HFF-Myc (cell line): ENCODE results near the gene MERTK.

Experiments used
- DNase-seq: peaks from one replicate; pipeline ENCODE4 v3.0.0-alpha.2; 2011; ENCODE audit warnings: low read depth; ENCODE audit errors: extremely low read depth
- H3K4me3 ChIP-seq: replicated peaks from 2 replicates; pipeline ENCODE4 v1.5.1; 2011; ENCODE audit warnings: low read depth, mild to moderate bottlenecking, control low read depth, low read length
- CTCF ChIP-seq: IDR thresholded peaks from 2 replicates; pipeline ENCODE4 v1.5.1; 2012; ENCODE audit warnings: mild to moderate bottlenecking, low read depth, low read length, control low read depth; ENCODE audit errors: missing control alignments

The MERTK gene

GRCh38 chr2:112048236-112048592, 149.8 kb downstream of the MERTK start:
- H3K4me3 ChIP-seq: no peak overlapping the region
- TF ChIP-seq CTCF: no peak
- no peak for DNase-seq

DNA sequence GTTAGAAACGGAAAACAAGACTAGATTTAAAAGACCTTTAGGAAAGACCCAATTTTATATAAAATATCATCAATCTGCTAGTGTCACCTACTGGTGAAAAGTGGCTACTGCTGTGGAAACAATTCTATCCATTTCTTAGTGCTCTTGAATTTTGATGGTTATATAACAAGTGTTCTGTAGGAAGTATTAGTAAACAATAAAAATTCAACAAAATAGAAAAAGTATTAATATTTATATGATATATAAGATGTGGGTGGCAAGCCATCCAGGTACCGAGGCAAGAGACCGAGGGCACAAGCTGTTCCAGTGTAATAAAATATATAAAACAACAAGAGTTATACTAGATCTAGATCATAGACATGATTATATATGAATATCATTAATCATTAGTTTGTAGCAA, 150.5 kb downstream of the MERTK start:
- DNase-seq: peak; percentile 41
- no peak overlapping the region for H3K4me3 ChIP-seq
- TF ChIP-seq CTCF: peak; percentile 62

DNA sequence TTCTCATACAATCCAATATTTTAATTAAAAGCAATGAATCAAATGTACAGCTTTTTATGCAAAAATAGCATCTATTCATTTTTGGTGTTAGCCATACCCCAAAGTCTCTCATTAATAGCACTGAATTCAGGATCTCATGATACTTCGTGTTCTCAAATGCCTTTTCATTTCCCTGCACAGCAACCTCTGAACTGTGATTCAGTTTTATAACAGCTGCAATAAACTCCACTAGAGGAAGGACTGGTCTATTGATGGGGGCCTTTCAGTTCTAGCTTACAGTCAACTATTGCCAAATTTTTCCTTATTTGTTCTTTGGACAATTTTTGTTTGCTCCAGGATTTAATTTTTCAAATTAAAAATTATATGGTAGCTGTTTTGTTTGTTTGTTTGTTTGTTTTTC, 151.9 kb downstream of the MERTK start:
- DNase-seq: no peak
- TF ChIP-seq CTCF: no peak
- H3K4me3 ChIP-seq: no peak overlapping the region

DNA sequence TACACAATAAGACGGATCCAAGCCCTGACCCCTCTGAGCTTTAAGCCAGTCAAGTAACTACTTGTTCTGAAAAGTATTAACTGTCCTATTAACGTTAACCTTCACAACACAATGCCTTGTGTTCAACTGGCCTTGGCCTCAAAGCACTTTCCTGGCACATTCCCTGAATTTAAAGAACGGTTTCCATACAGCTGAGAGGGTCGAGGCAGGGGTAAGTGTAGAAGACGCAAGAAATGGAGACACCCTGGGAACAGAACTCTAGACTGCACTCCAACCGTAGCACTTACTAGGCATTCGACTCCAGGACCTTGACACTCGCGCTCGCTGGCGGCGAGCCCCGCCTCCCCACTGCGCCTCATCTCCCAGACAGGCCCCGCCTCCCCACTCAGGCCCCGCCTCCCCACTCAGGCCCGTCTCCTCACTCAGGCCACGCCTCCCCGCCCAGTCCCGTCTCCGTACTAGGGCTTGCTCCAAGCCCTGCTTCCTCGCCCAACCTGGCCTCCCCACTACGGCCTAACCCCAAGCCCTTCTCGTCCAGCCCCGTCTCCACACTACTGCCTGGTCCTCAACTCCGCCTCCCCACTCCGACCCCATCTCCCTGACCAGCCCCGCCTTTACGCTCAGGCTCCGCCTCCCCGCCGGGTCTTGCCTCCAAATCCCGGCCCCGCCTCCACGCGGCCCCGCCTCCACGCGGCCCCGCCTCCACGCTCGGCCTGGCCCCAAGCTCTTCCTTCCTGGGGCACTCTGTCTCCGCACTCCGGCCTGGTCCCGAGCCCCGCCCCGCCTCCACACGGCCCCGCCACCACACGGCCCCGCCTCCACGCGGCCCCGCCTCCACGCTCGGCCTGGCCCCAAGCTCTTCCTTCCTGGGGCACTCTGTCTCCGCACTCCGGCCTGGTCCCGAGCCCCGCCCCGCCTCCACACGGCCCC, 155.8 kb downstream of the MERTK start:
- no peak for TF ChIP-seq CTCF
- DNase-seq: peak; percentile 79
- H3K4me3 ChIP-seq: peak overlapping the region; percentile 50

GRCh38 chr2:112054847-112055729, 156.7 kb downstream of the MERTK start, which contains the start of gene TMEM87B:
Gene TMEM87B (plus strand): TSS chr2:112055269. CDS start chr2:112055592, 323 bp downstream.
- no peak for TF ChIP-seq CTCF
- peak within 1 kb of the TSS; percentile 89 for H3K4me3 ChIP-seq
- peak; percentile 90 for DNase-seq

DNA sequence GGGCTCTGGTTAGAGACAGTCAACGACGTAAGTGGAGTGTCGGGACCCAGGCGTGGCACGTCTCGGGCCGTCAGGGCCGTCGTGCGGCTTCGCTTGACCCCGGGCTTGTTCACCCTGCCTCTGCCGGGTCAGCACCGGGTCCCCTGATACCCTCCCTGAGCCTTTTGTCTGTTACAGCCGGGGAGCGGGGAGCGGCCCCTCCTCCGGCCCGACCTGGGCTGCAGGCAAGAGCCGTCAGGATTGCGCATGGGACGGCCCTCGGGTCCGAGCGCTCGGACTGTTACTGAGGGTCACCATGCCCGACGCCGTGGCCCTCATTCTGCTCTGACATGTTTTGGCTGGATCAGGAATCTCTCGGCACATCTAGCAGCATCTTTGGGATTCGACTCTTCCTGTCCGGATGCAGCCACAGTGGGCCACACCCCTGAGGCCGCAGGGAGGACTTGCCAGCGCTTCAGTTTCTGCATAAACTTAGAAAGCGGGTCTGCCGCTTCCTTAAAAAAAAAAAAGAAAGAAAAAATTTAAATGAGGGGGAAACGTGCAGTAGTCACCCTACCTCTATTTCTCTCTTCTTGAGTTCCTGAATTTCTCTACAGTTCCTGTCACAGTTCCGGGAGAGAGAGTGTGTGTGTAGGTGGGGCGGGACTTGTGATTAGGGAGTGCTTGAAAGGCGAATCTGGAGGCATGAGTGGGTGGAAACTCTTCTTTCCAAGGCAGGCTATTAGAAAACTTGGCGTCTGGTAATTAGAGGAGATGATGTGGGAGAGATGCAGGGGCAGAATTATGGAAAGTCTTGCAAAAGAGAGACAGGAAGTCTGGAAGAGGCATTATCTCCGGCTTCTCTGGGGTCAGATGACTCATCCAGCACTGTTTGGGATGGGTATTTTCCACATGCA, 157.6 kb downstream of the MERTK start:
- H3K4me3 ChIP-seq: peak overlapping the region; percentile 89
- peak; percentile 86 for DNase-seq
- TF ChIP-seq CTCF: no peak
